GM23338 (cell line): ENCODE measurements around the gene RPS14.

Source experiments
- EZH2phosphoT487 ChIP-seq: fragments of 200-600 bp; sonication (generic); IDR thresholded peaks from one replicate; pipeline ENCODE4 v1.8.1; 2018; ENCODE audit warnings: antibody characterized with exemption; ENCODE audit not compliant: unreplicated experiment
- JUNB ChIP-seq: IDR thresholded peaks from one replicate; pipeline ENCODE4 v1.6.1; 2016; ENCODE audit warnings: antibody characterized with exemption; ENCODE audit not compliant: unreplicated experiment

GRCh38 chr5:150397782-150398721 lies 51.5 kb downstream of the RPS14 start:
- no peak for TF ChIP-seq EZH2phosphoT487
- no peak for TF ChIP-seq JUNB
